Neural crest cell (in vitro differentiated cells): ENCODE data around the gene EIF2AK3. TPM values are rescaled to one million over a fixed set of nuclear protein-coding genes. Genes with fewer than 3 reads are reported as not detected.
"Not testable (repeated sequence)": the region's sequence is repeated elsewhere in the genome, so short reads cannot be mapped to it uniquely, and the experiment has no call there.

Source experiments
- DNase-seq: peaks from one replicate; pipeline ENCODE4 v3.0.0; 2021; ENCODE audit warnings: low read depth, mixed read lengths, low spot score
- H3K27ac Mint-ChIP-seq: one replicate; pipeline ENCODE4 v1.8.0; 2021; ENCODE audit warnings: mild to moderate bottlenecking, mixed read lengths; ENCODE audit not compliant: unreplicated experiment
- H3K27me3 Mint-ChIP-seq: 2 replicates; pipeline ENCODE4 v1.8.0; 2021; ENCODE audit warnings: low read depth, mild to moderate bottlenecking, mixed read lengths
- H3K36me3 Mint-ChIP-seq: 2 replicates; pipeline ENCODE4 v1.8.0; 2021; ENCODE audit warnings: low read depth, mild to moderate bottlenecking, mixed read lengths
- H3K4me1 Mint-ChIP-seq: 2 replicates; pipeline ENCODE4 v1.8.0; 2021; ENCODE audit warnings: mixed read lengths
- H3K4me3 Mint-ChIP-seq: one replicate; pipeline ENCODE4 v1.8.0; 2021; ENCODE audit warnings: mild to moderate bottlenecking, mixed read lengths
- H3K9me3 Mint-ChIP-seq: 2 replicates; pipeline ENCODE4 v1.8.0; 2021; ENCODE audit warnings: mixed read lengths
- CTCF ChIP-seq: fragments of 200-600 bp; sonication (generic); conservative IDR thresholded peaks from 2 replicates; pipeline ENCODE4 v1.5.0; 2021; ENCODE audit warnings: antibody characterized with exemption, mild to moderate bottlenecking
- total RNA-seq: library from RNA; stranded (reverse); gene quantifications from 2 replicates; pipeline ENCODE4 v1.2.1, GENCODE V29; 2021

The EIF2AK3 gene
- total RNA-seq, 1 donor from 2014 or later = 15.2 TPM

GRCh38 chr2:88624477-88624876, 2.8 kb downstream of the EIF2AK3 start:
- no peak for DNase-seq
- H3K27ac Mint-ChIP-seq = no peak overlapping the region
- H3K36me3 Mint-ChIP-seq = no peaks in the 10 kb centered on the region
- H3K9me3 Mint-ChIP-seq = no peaks in the 10 kb centered on the region
- no peaks in the 10 kb centered on the region for H3K27me3 Mint-ChIP-seq
- no peak for TF ChIP-seq CTCF
- H3K4me3 Mint-ChIP-seq = no peak overlapping the region
- H3K4me1 Mint-ChIP-seq = peaks cover 10% of the 10 kb centered on the region

- not testable (repeated sequence) for H3K9me3 Mint-ChIP-seq, H3K4me1 Mint-ChIP-seq, H3K27ac Mint-ChIP-seq, H3K36me3 Mint-ChIP-seq, H3K27me3 Mint-ChIP-seq, H3K4me3 Mint-ChIP-seq, DNase-seq
Measured at GRCh38 chr2:88623831-88624465, 3.3 kb downstream of the EIF2AK3 start.

GRCh38 chr2:88622307-88622706, 5.0 kb downstream of the EIF2AK3 start:
- no peaks in the 10 kb centered on the region for H3K36me3 Mint-ChIP-seq
- no peak for TF ChIP-seq CTCF
- H3K4me3 Mint-ChIP-seq = no peak overlapping the region
- DNase-seq = no peak
- no peaks in the 10 kb centered on the region for H3K9me3 Mint-ChIP-seq
- no peaks in the 10 kb centered on the region for H3K27me3 Mint-ChIP-seq
- H3K4me1 Mint-ChIP-seq = peaks cover 5% of the 10 kb centered on the region
- H3K27ac Mint-ChIP-seq = no peak overlapping the region

GRCh38 chr2:88621432-88621831, 5.8 kb downstream of the EIF2AK3 start:
- no peaks in the 10 kb centered on the region for H3K36me3 Mint-ChIP-seq
- no peak for TF ChIP-seq CTCF
- no peak overlapping the region for H3K4me3 Mint-ChIP-seq
- no peaks in the 10 kb centered on the region for H3K9me3 Mint-ChIP-seq
- no peak overlapping the region for H3K27ac Mint-ChIP-seq
- no peaks in the 10 kb centered on the region for H3K27me3 Mint-ChIP-seq
- no peak for DNase-seq
- peaks cover 5% of the 10 kb centered on the region for H3K4me1 Mint-ChIP-seq

- no peak for DNase-seq
- TF ChIP-seq CTCF = no peak
- H3K27me3 Mint-ChIP-seq = no peaks in the 10 kb centered on the region
- no peaks in the 10 kb centered on the region for H3K36me3 Mint-ChIP-seq
- H3K27ac Mint-ChIP-seq = no peak overlapping the region
- no peaks in the 10 kb centered on the region for H3K9me3 Mint-ChIP-seq
- no peaks in the 10 kb centered on the region for H3K4me1 Mint-ChIP-seq
- no peak overlapping the region for H3K4me3 Mint-ChIP-seq
Measured at GRCh38 chr2:88620015-88620414, 7.2 kb downstream of the EIF2AK3 start.

- Mint-ChIP-seq H3K36me3 (no peaks in the 10 kb centered on the region), H3K27ac (no peak overlapping the region), H3K4me1 (no peaks in the 10 kb centered on the region), H3K4me3 (no peak overlapping the region), H3K27me3 (no peaks in the 10 kb centered on the region), H3K9me3 (no peaks in the 10 kb centered on the region)
- no peak for DNase-seq
- no peak for TF ChIP-seq CTCF
Measured at GRCh38 chr2:88615822-88616221, 11.4 kb downstream of the EIF2AK3 start.
